Pancreas (tissue), 10 donors: ENCODE results near the gene SERPINE2. TPM values are rescaled to one million over a fixed set of nuclear protein-coding genes. Genes with fewer than 3 reads are reported as not detected.
A peak's percentile ranks its signal among the peaks of the same experiment; 100 is the strongest.

Experiments used
- ATAC-seq, 4 donors: fragments of 200-7000 bp; cut with Tn5 transposase; one replicate each; pipeline versions ENCODE4 v1.8.0 to v1.9.1; 2020; ENCODE audit warnings: mild to moderate bottlenecking in 4 of 4, moderate library complexity in 4 of 4
- DNase-seq, 6 donors: peaks; one replicate each; pipeline ENCODE4 v3.0.0-alpha.2; 2020
- FAIRE-seq: peaks from 2 replicates; lab custom pipeline; 2012; peaks lifted over from hg19 to GRCh38; lab: Jason Lieb, UNC
- H3K27ac ChIP-seq, 4 donors: fragments of 200-600 bp; sonication (generic); 1 replicate in 3 of 4; 2 replicates in 1 of 4; pipeline versions ENCODE4 v1.5.0 to v1.8.0; 2020
- H3K27me3 ChIP-seq, 4 donors: fragments of 200-600 bp; one replicate each; pipeline ENCODE4 v1.8.0; 2021
- H3K36me3 ChIP-seq, 3 donors: fragments of 200-600 bp; sonication (generic) in 1 of 3; one replicate each; pipeline versions ENCODE4 v1.5.0 to v1.8.0; 2020 to 2021
- H3K4me1 ChIP-seq, 3 donors: fragments of 200-600 bp; one replicate each; pipeline ENCODE4 v1.8.0; 2021
- H3K4me3 ChIP-seq, 4 donors: fragments of 200-600 bp; sonication (generic) in 2 of 4; one replicate each; pipeline versions ENCODE4 v1.5.0 to v1.8.0; 2020 to 2021
- H3K9me3 ChIP-seq, 4 donors: fragments of 200-600 bp; one replicate each; pipeline ENCODE4 v1.8.0; 2021
- WGBS, 2 donors: extraction: QIAGEN DNeasy Blood & Tissue Kit; methylation state at CpG; one replicate each; pipeline ENCODE4 v1.1.7; 2013; 5-methylcytosine and 5-hydroxymethylcytosine counted together
- intact Hi-C, 3 donors: fragments of 100-400 bp; cut with DNase I; formaldehyde crosslinking; loops; one replicate each; pipeline versions ENCODE4 v1.11.1 to v1.14.2; 2022
- polyA plus RNA-seq, 2 donors: library from polyadenylated mRNA; stranded (reverse); fragments of 200-250 nt; gene quantifications; one replicate each; pipeline ENCODE4 v1.2.3, GENCODE V29; 2013
- total RNA-seq, 6 donors: library from RNA; stranded (reverse); fragmentation: NEBNext Ultra II Directional in 4 of 6; extraction: Animal tissue kit (Norgen Biotek cat#: 25700) in 4 of 6; gene quantifications; one replicate each; pipeline versions ENCODE4 v1.2.1 to v1.2.4, GENCODE V29; 2021 to 2023
- TF ChIP-seq, protein P1 (sequence below), 4 donors: fragments of 200-600 bp; sonication (generic) in 3 of 4; IDR thresholded peaks; one replicate each; pipeline versions ENCODE4 v1.5.0 to v1.8.0; 2021; ENCODE audit warnings: antibody characterized with exemption in 4 of 4
- donor health status: healthy with polysubstance abuse.
- donor health status: DM: no; HTN: no; CAD: no; lungs with moderate emphysema.
- donor health status: DM: no; HTN: no; CAD: no.
- donor health status: control.
- donor health status: control.
- donor health status: Bipolar disorder and iron deficiency.
- donor health status: DM: yes; HTN: yes; CAD: no.
- donor health status: DM: no; HTN: no; CAD: no.
- donor health status: DM: no; HTN: no; CAD: no.
- donor health status: DM: yes; HTN: yes; CAD: no.

The SERPINE2 gene
- total and polyA plus RNA-seq, 8 donors, result 1.0 to 14.8 (median 2.8) TPM

DNA sequence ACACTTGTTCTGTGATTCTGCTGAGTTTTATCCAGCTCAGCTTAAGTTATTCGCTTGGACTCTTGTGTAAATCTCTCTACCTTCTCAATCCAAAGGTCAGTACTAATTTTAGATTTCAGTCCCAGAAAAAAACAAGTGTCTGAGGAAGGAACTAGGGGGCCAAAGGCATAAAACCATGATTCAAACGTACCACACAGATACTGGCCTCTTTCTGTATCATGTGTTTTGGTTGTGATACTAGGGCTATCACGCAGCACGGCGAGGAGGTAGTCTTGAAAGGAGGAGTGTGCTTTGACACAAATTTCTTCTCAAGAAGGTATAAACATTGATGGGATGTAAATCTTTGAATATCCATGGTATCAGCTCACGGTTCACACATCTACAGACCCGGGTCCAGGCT, 8.3 kb downstream of the SERPINE2 start:
- FAIRE-seq, result no peak
- intact Hi-C loops, result no loop called here
- H3K27ac ChIP-seq, result no peak overlapping the region
- H3K9me3 ChIP-seq, result no peaks in the 10 kb centered on the region
- H3K27me3 ChIP-seq, result peaks cover 0 to 2% (median 0%) of the 10 kb centered on the region in 4 donors
- 69 to 74% methylated on average over 7 of the region's 7 CpGs for WGBS, 2 donors
- no peaks in the 10 kb centered on the region for H3K4me1 ChIP-seq
- H3K36me3 ChIP-seq, result no peaks in the 10 kb centered on the region
- TF ChIP-seq, protein P1, sequence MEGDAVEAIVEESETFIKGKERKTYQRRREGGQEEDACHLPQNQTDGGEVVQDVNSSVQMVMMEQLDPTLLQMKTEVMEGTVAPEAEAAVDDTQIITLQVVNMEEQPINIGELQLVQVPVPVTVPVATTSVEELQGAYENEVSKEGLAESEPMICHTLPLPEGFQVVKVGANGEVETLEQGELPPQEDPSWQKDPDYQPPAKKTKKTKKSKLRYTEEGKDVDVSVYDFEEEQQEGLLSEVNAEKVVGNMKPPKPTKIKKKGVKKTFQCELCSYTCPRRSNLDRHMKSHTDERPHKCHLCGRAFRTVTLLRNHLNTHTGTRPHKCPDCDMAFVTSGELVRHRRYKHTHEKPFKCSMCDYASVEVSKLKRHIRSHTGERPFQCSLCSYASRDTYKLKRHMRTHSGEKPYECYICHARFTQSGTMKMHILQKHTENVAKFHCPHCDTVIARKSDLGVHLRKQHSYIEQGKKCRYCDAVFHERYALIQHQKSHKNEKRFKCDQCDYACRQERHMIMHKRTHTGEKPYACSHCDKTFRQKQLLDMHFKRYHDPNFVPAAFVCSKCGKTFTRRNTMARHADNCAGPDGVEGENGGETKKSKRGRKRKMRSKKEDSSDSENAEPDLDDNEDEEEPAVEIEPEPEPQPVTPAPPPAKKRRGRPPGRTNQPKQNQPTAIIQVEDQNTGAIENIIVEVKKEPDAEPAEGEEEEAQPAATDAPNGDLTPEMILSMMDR (IDR thresholded peaks at IDR 0.05), result no peak
- H3K4me3 ChIP-seq, result no peak overlapping the region
- DNase-seq, result no peak
- ATAC-seq, result peak in 1 of 4 donors; percentile 49

DNA sequence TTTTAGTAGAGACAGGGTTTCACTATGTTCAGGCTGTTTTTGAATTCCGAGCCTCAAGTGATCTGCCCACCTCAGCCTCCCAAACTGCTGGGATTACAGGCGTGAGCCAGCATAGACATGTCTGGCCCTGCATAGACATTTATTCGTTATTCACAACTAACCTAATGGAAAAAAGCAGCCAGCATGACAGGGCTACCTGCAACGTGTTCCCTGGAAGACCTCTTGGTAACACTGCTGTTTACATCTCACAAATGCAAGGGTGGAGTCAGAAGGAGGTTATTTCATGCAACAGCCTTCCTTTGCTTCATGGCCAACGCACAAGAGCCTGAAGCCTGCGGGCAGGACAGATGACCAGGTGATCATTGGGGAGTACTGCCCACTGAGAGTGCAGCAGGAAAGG, 9.2 kb downstream of the SERPINE2 start:
- H3K4me1 ChIP-seq, result no peaks in the 10 kb centered on the region
- 82 to 89% methylated on average over 6 of the region's 6 CpGs for WGBS, 2 donors
- H3K27me3 ChIP-seq, result no peaks in the 10 kb centered on the region
- ATAC-seq (no peak), FAIRE-seq (no peak), DNase-seq (no peak)
- intact Hi-C loops, result no loop called here
- TF ChIP-seq, protein P1 (IDR thresholded peaks at IDR 0.05), result no peak
- no peak overlapping the region for H3K27ac ChIP-seq
- H3K9me3 ChIP-seq, result no peaks in the 10 kb centered on the region
- H3K4me3 ChIP-seq, result no peak overlapping the region
- H3K36me3 ChIP-seq, result no peaks in the 10 kb centered on the region

DNA sequence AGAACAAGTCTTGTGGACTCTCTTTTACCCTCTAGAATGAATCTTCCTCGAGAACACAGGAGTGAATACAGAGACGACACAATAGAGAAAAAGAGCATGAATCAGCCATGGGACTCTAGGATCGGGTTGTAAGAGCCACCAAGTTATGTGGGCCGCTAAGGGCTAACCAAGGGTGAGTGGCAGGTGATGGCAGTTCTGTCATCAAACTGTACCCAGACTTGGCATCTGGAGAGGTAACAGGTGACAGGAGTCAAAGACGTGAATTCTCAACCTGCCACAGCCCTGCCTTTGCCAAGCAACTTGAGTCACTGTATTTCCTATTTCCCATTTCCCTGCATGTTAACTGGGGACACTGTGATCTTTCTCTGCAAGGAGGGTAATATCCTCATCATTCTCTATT, 11.2 kb downstream of the SERPINE2 start:
- H3K27ac ChIP-seq, result no peak overlapping the region
- ATAC-seq, result no peak
- WGBS, 2 donors, result 74 to 76% methylated on average over 5 of the region's 5 CpGs
- H3K9me3 ChIP-seq, result no peaks in the 10 kb centered on the region
- TF ChIP-seq, protein P1 (IDR thresholded peaks at IDR 0.05), result no peak
- intact Hi-C loops, result no loop called here
- no peaks in the 10 kb centered on the region for H3K4me1 ChIP-seq
- H3K4me3 ChIP-seq, result no peak overlapping the region
- H3K27me3 ChIP-seq, result no peaks in the 10 kb centered on the region
- no peak for DNase-seq
- no peaks in the 10 kb centered on the region for H3K36me3 ChIP-seq
- no peak for FAIRE-seq

DNA sequence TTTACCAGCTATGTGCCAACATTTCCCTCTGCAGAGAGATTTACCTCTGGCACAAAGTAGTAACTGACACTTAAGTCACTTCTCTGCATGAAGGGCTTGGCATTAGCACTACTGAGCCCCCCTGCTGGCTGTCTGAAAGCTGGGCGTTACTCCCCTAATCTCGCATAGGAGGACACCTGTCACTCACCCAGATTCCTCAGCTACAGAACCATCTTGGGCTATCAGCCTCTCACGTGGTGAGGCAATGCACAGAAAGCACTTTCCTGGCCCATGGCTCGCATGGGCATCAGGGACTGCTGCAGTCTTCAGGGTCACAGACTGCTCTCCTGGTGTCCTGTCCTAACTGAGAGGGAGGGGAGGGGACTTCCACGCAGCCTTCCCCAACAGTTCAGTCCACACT, 12.0 kb downstream of the SERPINE2 start:
- Histone ChIP-seq H3K27me3 (no peaks in the 10 kb centered on the region), H3K4me3 (no peak overlapping the region), H3K36me3 (no peaks in the 10 kb centered on the region), H3K4me1 (no peaks in the 10 kb centered on the region), H3K9me3 (no peaks in the 10 kb centered on the region), H3K27ac (no peak overlapping the region)
- FAIRE-seq (no peak), DNase-seq (no peak), ATAC-seq (no peak)
- WGBS, 2 donors, result 59 to 71% methylated on average over 5 of the region's 5 CpGs
- intact Hi-C loops, result no loop called here
- TF ChIP-seq, protein P1 (IDR thresholded peaks at IDR 0.05), result no peak

DNA sequence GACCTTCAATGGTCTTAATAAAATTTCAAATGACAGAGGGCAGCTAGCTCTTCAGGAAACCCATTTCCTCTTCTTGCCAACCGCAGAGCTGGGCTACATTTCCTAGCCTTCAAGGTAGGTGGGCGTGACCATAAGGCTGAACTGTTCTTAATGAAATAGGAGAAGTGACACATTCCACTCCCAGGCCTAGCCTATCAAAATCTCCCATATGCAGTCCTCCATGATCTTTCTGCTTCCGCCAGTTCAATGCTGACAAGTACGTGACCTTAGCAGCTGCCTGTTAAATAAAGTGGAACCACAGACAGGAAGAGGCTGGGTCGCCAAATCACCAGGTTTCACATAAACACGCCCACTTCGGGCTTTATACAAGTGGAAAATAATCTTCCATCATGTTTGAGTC, 13.2 kb downstream of the SERPINE2 start:
- H3K9me3 ChIP-seq, result no peaks in the 10 kb centered on the region
- ATAC-seq (peak in 2 of 4 donors; percentile 17 to 30), FAIRE-seq (no peak), DNase-seq (no peak)
- H3K36me3 ChIP-seq, result no peaks in the 10 kb centered on the region
- H3K4me1 ChIP-seq, result no peaks in the 10 kb centered on the region
- TF ChIP-seq, protein P1 (IDR thresholded peaks at IDR 0.05), result no peak
- H3K4me3 ChIP-seq, result no peak overlapping the region
- intact Hi-C loops, result no loop called here
- H3K27ac ChIP-seq, result no peak overlapping the region
- 77 to 79% methylated on average over 7 of the region's 7 CpGs for WGBS, 2 donors
- H3K27me3 ChIP-seq, result no peaks in the 10 kb centered on the region
